Stimulated activated naive B cell treated with anti-CD40 and anti-IgM and Interleukin-4, amounts not matched to agents 10 μg/mL and 1 μg/mL and 100 μg/mL, for 72 hours (primary cell): ENCODE measurements around the gene CXCR5.
"Not testable (repeated sequence)": the region's sequence is repeated elsewhere in the genome, so short reads cannot be mapped to it uniquely, and the experiment has no call there.

Experiments used
- ATAC-seq, 2 donors: fragments of 150-1000 bp; cut with Tn5 transposase; replicated peaks; 2 replicates each; pipeline ENCODE4 v1.10.0; 2021; ENCODE audit warnings: moderate library complexity in 1 of 2
- DNase-seq: peaks from one replicate; pipeline ENCODE4 v3.0.0; 2021
- H3K27ac Mint-ChIP-seq: one replicate; pipeline ENCODE4 v1.8.0; 2022; ENCODE audit warnings: mild to moderate bottlenecking, mixed read lengths
- H3K27me3 Mint-ChIP-seq, 2 donors: one replicate each; pipeline ENCODE4 v1.8.0; 2022; ENCODE audit warnings: mixed read lengths in 2 of 2
- H3K36me3 Mint-ChIP-seq, 2 donors: one replicate each; pipeline ENCODE4 v1.8.0; 2022; ENCODE audit warnings: mixed read lengths in 2 of 2, mild to moderate bottlenecking in 1 of 2
- H3K4me1 Mint-ChIP-seq, 2 donors: one replicate each; pipeline ENCODE4 v1.8.0; 2022; ENCODE audit warnings: mixed read lengths in 2 of 2, mild to moderate bottlenecking in 1 of 2
- H3K4me3 Mint-ChIP-seq, 2 donors: one replicate each; pipeline ENCODE4 v1.8.0; 2022; ENCODE audit warnings: mild to moderate bottlenecking in 2 of 2, mixed read lengths in 2 of 2, moderate library complexity in 1 of 2
- H3K9me3 Mint-ChIP-seq, 2 donors: one replicate each; pipeline ENCODE4 v1.8.0; 2022; ENCODE audit warnings: mixed read lengths in 2 of 2, mild to moderate bottlenecking in 1 of 2

The CXCR5 gene, protein sequence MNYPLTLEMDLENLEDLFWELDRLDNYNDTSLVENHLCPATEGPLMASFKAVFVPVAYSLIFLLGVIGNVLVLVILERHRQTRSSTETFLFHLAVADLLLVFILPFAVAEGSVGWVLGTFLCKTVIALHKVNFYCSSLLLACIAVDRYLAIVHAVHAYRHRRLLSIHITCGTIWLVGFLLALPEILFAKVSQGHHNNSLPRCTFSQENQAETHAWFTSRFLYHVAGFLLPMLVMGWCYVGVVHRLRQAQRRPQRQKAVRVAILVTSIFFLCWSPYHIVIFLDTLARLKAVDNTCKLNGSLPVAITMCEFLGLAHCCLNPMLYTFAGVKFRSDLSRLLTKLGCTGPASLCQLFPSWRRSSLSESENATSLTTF

DNA sequence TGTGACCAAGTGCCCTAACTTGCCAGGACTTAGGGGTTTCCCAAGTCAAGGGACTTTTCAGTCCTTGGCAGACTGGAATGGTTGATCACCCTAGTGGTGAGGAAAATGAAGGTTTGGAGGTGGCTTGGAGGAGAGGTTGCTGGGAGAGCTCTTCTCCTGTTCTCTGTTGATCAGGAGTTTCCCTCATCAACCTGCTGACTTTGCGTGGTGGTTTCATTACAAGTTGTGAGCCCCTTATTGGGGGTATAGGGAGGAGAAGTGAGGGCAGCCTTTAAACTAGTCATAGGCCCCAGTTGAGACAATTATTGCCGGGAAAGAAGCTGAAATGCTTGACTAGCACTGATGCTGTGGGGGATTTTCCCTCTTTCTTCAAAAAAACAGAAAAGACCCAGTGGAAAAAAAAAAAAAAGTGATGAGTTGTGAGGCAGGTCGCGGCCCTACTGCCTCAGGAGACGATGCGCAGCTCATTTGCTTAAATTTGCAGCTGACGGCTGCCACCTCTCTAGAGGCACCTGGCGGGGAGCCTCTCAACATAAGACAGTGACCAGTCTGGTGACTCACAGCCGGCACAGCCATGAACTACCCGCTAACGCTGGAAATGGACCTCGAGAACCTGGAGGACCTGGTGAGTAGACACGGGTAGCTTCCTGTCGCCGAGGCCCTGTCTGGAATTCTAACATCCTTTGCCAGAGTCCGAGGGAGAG lies at the start of gene CXCR5:
Gene CXCR5 (plus strand): TSS at position 525 of the 704 bp plus-strand sequence. CDS start 50 bp downstream, at position 575.
- ATAC-seq (peak; percentile 78 to 83), DNase-seq (peak; percentile 90)
- Mint-ChIP-seq H3K9me3 (no peaks in the 10 kb centered on the region), H3K27me3 (no peaks in the 10 kb centered on the region), H3K36me3 (peaks cover 44 to 47% of the 10 kb centered on the region in 2 donors), H3K4me1 (peaks cover 52 to 78% of the 10 kb centered on the region in 2 donors), H3K27ac (peak within 1 kb of the TSS; percentile 95), H3K4me3 (peak within 1 kb of the TSS; percentile 85 to 86)

DNA sequence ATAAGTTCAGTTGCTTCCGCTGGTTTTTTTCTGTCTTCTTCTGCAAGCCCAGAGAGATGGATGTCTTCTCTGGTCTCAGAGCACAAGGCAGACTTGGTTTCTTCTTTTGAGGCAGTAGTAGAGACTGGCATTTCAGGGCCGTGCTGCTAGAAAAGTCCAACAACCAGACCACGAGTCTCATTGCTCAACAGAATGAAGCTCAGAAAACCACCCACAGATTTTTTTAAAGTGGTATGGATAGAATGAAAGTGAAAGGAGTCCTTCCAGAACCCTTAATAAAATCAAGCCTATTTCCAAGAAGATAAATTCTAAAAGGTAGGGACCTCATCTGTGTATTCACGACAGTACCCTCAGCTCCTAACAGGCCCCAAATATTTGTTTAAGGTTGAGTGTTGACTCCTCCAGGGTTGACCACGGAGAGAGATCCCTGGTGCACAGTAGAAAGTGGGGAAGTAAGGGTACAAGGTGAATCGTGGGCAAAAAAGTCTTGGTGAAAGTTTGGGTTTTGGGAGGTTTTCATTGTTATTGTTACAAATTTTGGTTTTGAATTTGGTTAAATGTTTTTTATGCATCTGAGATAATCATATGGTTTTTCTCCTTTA lies 49.2 kb upstream of the CXCR5 start:
- Mint-ChIP-seq H3K27ac (peak overlapping the region; percentile 84), H3K4me3 (peak overlapping the region; percentile 71 to 76), H3K4me1 (peaks cover 19 to 48% of the 10 kb centered on the region in 2 donors), H3K36me3 (no peaks in the 10 kb centered on the region), H3K9me3 (no peaks in the 10 kb centered on the region), H3K27me3 (no peaks in the 10 kb centered on the region)
- DNase-seq: no peak
- peak; percentile 31 to 44 for ATAC-seq

DNA sequence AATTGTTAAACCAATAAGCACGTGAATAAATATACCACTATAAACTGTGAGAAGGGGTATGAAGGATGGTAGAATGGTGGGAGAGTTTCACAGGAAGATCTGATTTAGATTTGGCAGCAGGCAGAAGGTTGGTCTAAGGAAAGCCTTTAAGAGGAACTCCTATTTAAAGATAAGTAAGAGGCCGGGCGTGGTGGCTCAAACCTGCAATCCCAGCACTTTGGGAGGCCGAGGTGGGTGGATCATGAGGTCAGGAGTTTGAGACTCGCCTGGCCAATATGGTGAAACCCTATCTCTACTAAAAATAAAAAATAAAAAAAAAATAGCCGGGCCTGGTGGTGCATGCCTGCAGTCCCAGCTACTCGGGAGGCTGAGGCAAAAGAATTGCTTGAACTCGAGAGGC lies 45.8 kb upstream of the CXCR5 start:
- H3K27me3 Mint-ChIP-seq: no peaks in the 10 kb centered on the region
- DNase-seq (no peak), ATAC-seq (no peak)
- H3K9me3 Mint-ChIP-seq: no peaks in the 10 kb centered on the region
- no peak overlapping the region for H3K4me3 Mint-ChIP-seq
- H3K27ac Mint-ChIP-seq: no peak overlapping the region
- no peaks in the 10 kb centered on the region for H3K36me3 Mint-ChIP-seq
- peaks cover 31 to 74% of the 10 kb centered on the region in 2 donors for H3K4me1 Mint-ChIP-seq

DNA sequence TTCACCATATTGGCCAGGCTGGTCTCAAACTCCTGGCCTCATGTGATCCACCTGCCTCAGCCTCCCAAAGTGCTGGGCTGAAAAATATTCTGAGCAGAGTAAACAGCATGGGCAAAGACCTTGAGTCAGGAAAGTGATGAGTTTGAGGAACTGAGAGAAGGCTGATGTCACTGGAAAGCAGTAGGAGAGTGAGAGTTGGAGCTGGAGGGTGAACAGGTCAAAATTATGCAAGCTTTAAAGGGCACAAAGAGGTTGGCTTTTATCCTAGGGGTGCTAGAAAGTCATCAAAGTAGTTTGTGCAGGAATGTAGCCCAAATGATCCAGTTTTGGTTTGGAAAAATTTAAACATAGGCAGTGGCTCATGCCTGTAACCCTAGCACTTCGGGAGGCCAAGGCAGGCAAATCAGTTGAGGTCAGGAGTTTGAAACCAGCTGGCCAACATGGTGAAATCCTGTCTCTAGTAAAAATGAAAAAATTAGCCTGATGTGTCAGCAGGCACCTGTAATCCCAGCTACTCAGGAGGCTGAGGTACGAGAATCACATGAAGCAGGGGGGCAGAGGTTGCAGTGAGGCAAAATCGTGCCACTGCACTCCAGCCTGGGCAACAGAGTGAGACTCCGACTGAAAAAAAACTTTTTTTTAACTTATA lies 44.7 kb upstream of the CXCR5 start:
- ATAC-seq (peak; percentile 85 to 91), DNase-seq (peak; percentile 58)
- Mint-ChIP-seq H3K4me1 (peaks cover 31 to 70% of the 10 kb centered on the region in 2 donors), H3K9me3 (no peaks in the 10 kb centered on the region), H3K27me3 (no peaks in the 10 kb centered on the region), H3K27ac (peak overlapping the region; percentile 53), H3K4me3 (no peak overlapping the region), H3K36me3 (no peaks in the 10 kb centered on the region)

DNA sequence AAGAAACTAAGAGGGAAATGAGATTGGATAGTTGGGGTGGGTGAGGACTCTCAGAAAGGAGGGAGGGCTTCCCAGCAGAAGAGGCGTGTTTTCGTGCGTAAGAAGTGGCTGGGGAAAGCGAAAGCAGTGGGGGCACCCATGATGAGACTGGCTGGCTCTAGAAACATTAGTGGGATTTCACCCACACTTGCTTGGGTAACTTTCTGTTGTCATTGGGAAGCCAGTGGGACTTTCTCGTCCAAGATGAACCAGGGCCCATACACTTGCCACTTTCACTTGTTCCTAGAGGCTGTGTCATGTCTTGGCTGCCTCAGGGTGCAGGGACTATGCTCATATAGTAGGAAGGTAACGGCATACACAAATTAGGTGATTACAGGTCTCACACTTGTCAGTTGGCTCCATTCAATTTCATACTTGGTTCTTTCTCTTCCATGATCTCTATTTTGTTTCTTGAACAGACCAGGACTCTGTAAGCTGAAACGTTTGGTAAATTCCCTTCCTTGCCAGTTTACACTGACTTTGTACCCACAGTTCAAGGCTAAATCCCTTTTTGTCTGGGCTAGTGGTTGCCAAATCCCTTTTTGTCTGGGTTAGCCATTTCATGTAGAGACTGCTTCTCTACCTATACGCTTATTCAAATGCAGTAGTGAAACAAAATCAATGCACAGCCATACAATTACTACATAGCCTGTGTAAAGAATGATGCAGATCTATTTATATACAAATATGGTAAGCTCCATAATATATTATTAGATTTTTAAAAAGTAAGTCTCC lies 42.0 kb upstream of the CXCR5 start:
- Mint-ChIP-seq H3K9me3 (no peaks in the 10 kb centered on the region), H3K4me3 (peak overlapping the region; percentile 60 to 72), H3K27ac (peak overlapping the region; percentile 88), H3K27me3 (no peaks in the 10 kb centered on the region), H3K4me1 (peaks cover 30 to 65% of the 10 kb centered on the region in 2 donors), H3K36me3 (no peaks in the 10 kb centered on the region)
- peak; percentile 64 to 73 for ATAC-seq
- peak; percentile 66 for DNase-seq

DNA sequence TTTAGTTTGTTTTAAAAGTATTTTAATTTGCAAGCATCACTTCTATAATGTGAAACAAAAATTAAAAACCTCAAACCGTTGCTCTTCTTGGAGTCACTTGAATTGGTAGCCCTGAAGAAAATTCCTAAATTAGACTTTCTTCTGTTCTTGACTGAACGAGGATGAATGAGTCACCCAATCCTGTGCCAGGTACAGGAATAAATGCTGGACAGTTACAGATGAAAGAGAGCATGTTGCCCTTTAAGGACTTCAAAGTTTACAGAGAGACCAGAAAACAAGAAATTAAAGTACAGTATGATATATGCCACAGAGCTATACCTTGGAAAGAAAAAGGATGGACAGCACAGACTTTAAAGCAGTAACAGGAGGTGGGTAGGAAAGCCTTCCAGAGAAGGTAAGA lies 41.3 kb upstream of the CXCR5 start:
- Mint-ChIP-seq H3K9me3 (no peaks in the 10 kb centered on the region), H3K27me3 (no peaks in the 10 kb centered on the region), H3K4me1 (peaks cover 31 to 67% of the 10 kb centered on the region in 2 donors), H3K27ac (peak overlapping the region; percentile 79), H3K36me3 (no peaks in the 10 kb centered on the region), H3K4me3 (no peak overlapping the region)
- DNase-seq (no peak), ATAC-seq (no peak)

DNA sequence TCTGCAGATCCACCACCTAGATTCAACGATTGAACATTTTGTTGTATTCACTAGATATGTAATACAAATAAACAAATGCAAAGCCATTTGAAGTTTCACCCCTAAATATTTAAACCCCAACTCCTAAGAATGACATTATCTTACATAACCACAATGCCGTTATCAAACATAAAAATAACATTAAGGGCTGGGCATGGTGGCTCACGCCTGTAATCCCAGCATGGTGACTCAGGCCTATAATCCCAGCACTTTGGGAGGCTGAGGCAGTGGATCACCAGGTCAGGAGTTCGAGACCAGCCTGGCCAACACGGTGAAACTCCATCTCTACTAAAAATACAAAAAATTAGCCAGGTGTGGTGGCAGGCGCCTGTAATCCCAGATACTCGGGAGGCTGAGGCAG lies 40.8 kb upstream of the CXCR5 start:
- not testable (repeated sequence) for H3K36me3 Mint-ChIP-seq, DNase-seq, H3K4me3 Mint-ChIP-seq, ATAC-seq, H3K27ac Mint-ChIP-seq, H3K27me3 Mint-ChIP-seq, H3K9me3 Mint-ChIP-seq
- peaks cover 32 to 67% of the 10 kb centered on the region in 2 donors for H3K4me1 Mint-ChIP-seq

DNA sequence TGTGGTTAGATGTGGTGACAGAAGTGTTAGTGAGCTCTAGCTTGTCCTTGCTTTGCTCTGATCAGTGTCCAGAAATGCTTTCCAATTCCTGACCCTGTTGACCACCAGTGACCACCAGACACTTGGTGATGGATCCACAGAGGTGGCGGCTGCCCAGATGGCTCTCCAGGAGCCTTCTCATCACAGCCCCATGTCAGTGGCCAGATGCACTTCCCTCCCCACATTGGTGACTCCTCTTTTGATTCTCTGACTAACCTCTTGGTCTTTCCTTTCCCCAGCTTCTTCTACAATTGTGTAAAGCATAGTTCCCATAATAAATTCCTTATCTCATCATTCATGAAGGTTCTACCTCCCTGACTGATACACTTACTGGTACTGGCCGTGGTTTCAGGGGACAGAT lies 40.1 kb upstream of the CXCR5 start:
- no peak overlapping the region for H3K4me3 Mint-ChIP-seq
- DNase-seq (no peak), ATAC-seq (no peak)
- H3K27ac Mint-ChIP-seq: no peak overlapping the region
- H3K27me3 Mint-ChIP-seq: no peaks in the 10 kb centered on the region
- no peaks in the 10 kb centered on the region for H3K36me3 Mint-ChIP-seq
- H3K9me3 Mint-ChIP-seq: no peaks in the 10 kb centered on the region
- peaks cover 32 to 66% of the 10 kb centered on the region in 2 donors for H3K4me1 Mint-ChIP-seq

DNA sequence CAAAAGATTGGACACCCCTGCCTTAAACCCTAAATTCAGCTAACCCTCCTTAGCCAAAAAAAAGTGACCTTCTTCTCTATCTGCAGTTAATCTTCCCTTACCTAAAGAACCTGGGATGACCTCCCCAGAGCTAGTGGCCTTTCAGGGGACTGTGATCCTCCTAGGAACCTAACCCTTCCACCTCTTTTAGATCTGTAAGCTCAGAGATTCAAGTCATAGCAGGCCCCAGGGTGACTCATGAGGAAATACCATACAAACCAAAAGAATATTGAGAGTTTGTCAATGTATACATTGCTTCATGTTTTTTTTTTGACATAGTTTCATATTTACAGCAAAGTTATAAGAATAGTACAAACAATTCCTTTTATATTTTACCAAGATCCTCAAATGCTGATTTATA lies 38.3 kb upstream of the CXCR5 start:
- peak overlapping the region in 1 of 2 donors; percentile 23 for H3K4me3 Mint-ChIP-seq
- peak; percentile 53 to 54 for ATAC-seq
- H3K27me3 Mint-ChIP-seq: no peaks in the 10 kb centered on the region
- H3K4me1 Mint-ChIP-seq: peaks cover 30 to 59% of the 10 kb centered on the region in 2 donors
- H3K36me3 Mint-ChIP-seq: no peaks in the 10 kb centered on the region
- peak overlapping the region; percentile 68 for H3K27ac Mint-ChIP-seq
- no peak for DNase-seq
- no peaks in the 10 kb centered on the region for H3K9me3 Mint-ChIP-seq

DNA sequence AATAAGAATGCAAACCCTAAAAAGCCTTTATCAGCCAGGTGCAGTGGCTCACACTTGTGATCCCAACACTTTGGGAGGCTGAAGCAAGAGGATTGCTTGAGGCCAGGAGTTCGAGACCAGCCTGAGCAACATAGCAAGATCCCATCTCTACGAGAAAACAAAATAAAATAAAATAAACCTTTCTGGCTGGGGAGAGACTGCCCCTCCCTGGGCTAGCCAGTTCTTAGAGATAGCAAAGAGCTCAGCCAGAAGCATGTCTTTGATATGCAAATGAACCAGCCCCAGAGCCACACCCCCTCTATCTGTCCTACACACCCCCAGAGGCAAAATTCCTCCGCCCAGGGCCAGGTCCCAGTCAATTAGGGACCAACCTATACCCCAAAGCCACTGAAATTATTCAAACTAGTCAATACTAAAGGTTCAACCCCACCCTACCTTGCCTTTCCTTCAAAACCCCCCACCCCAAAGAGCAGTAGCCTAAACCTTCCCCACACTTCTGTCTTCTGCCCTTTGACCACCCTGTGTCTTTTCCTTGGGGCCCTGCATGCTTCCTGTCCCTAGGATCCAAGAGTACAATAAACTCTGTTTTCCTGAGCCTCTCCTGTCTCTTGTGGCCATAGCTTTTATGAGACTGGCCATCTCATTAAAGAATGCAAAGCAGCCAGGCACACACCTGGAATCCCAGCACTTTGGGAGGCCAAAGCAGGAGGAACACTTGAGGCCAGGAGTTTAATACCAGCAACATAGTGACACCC lies 37.3 kb upstream of the CXCR5 start:
- Mint-ChIP-seq H3K9me3 (no peaks in the 10 kb centered on the region), H3K4me3 (no peak overlapping the region), H3K4me1 (peaks cover 27 to 52% of the 10 kb centered on the region in 2 donors), H3K27ac (no peak overlapping the region), H3K36me3 (no peaks in the 10 kb centered on the region), H3K27me3 (no peaks in the 10 kb centered on the region)
- DNase-seq (no peak), ATAC-seq (no peak)

DNA sequence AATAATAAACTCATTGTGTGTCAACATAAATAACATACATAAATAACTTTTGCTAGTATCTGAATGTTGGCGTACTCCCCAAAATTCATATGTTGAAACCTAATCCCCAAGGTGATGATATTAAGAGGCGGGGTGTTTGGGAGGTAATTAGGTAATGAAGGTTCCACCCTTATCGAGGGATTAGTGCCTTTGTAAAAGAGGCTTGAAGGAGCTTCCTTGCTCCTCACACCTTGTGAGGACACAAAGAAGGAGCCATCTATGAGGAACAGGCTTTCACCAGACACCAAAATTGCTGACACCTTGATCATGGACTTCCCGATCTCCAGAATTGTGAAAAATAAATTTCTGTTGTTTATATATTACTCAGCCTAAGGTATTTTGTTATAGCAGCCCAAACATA lies 33.9 kb upstream of the CXCR5 start:
- ATAC-seq: no peak
- H3K36me3 Mint-ChIP-seq: no peaks in the 10 kb centered on the region
- H3K27me3 Mint-ChIP-seq: no peaks in the 10 kb centered on the region
- no peak overlapping the region for H3K27ac Mint-ChIP-seq
- no peak for DNase-seq
- H3K9me3 Mint-ChIP-seq: no peaks in the 10 kb centered on the region
- no peak overlapping the region for H3K4me3 Mint-ChIP-seq
- peaks cover 24 to 43% of the 10 kb centered on the region in 2 donors for H3K4me1 Mint-ChIP-seq

DNA sequence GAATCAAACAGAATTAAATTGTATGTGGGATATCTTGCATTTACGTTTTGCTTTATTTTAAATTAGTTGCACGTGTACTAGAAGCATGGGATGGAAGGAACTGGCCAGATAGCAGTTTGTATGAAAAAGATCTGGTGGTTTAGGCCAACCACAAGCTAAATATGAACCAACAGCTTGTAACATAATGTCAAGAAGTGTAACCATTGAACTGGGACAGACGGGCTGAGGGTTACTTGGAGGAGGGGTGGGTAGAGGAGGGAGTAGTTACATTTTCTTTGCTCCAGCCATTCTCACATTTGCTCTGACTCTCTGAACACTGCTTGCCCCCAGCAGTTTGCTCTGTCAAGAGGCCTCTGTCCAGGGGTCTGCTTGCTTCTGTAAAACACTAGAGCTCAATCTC lies 31.7 kb upstream of the CXCR5 start:
- H3K36me3 Mint-ChIP-seq: no peaks in the 10 kb centered on the region
- peak overlapping the region; percentile 55 to 58 for H3K4me3 Mint-ChIP-seq
- H3K4me1 Mint-ChIP-seq: peaks cover 22 to 41% of the 10 kb centered on the region in 2 donors
- H3K27me3 Mint-ChIP-seq: no peaks in the 10 kb centered on the region
- no peak for DNase-seq
- H3K9me3 Mint-ChIP-seq: no peaks in the 10 kb centered on the region
- H3K27ac Mint-ChIP-seq: peak overlapping the region; percentile 65
- peak; percentile 91 to 95 for ATAC-seq

DNA sequence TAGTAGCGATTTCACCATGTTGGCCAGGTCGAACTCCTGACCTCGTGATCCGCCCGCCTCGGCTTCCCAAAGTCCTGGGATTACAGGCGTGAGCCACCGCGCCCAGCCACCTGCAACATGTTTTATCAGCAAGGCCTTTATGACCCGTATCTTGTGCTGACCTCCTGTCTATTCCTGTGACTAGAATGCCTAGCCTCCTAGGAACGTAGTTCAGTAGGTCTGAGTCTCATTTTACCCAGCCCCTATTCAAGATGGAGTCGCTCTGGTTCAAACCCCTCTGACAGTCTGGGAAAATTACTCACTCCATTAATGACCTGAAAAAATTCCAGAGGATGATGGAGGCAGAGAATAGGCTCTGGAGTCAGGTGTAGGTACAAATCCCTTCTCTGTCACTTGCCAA lies 30.0 kb upstream of the CXCR5 start:
- Mint-ChIP-seq H3K36me3 (no peaks in the 10 kb centered on the region), H3K4me1 (peaks cover 20 to 43% of the 10 kb centered on the region in 2 donors), H3K27me3 (no peaks in the 10 kb centered on the region), H3K9me3 (no peaks in the 10 kb centered on the region), H3K4me3 (no peak overlapping the region), H3K27ac (peak overlapping the region; percentile 59)
- no peak for ATAC-seq
- no peak for DNase-seq
